ENCODE results near the gene RPRD1B.

The RPRD1B gene

DNA sequence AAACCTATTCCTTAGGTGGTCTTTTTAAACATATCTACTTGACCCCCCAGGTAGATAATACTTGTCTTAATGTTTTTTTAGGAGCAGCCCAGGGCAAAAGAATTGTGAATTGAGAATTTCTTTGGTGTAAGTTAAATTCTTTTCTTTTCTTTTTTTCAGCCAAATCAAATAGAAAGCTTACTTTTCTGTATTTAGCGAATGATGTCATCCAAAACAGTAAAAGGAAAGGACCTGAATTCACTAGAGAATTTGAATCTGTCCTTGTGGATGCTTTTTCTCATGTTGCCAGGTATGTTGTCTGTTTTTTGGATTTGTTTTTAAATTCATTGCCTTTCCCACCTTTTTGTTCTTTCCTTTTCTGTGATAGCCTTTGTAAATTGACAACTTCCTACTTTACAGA, 6.7 kb downstream of the RPRD1B start:
- no peak for DNase-seq

DNA sequence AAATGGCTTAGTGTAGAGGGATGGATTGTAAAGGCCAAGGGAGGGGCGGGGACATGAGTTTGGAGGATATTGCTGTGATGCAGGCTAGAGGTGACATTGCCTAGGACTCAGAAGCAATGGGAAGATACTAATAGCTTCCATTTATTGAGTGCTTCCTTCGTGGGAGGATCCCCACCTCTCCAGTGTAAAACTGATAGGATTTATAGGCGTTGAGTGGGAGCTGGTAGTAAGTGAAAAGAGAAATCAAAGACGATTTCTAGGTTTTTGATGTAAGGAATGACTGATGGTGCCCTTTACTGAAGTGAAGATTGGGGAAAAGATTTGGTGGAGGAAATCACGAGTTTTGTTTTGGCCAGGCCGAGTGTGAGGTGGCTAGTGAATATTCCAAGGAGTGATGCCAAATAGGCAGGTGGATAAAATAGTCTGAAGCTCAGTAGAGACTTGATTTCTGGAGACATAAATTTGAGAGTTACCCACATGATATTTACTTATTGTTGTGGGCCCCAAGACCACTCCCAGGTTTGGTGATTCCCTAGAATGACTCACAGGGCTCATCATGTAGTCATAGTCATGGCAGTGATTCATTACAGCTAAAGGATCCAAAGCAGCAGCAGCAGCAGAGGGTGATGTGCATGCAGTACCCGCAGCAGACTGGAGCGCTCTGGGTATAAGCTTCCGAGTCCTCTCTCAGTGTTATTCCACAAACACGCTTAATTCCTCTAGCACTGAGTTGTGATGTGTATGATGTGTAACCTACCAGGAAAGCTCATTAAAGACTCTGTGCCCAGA, 10.2 kb downstream of the RPRD1B start:
- DNase-seq, result no peak

GRCh38 chr20:38044685-38045084, 11.1 kb downstream of the RPRD1B start:
- DNase-seq, result no peak

GRCh38 chr20:38046572-38046971, 13.0 kb downstream of the RPRD1B start:
- no peak for DNase-seq

- DNase-seq, result no peak
These were observed 16.3 kb downstream of the RPRD1B start for GRCh38 chr20:38049800-38050199.

- DNase-seq, result no peak
These were observed 17.1 kb downstream of the RPRD1B start for GRCh38 chr20:38050686-38051085.

- no peak for DNase-seq
These were observed 19.3 kb downstream of the RPRD1B start for GRCh38 chr20:38052870-38053269.

- no peak for DNase-seq
These were observed 21.1 kb downstream of the RPRD1B start for GRCh38 chr20:38054647-38055046.

- DNase-seq, result no peak
These were observed 21.7 kb downstream of the RPRD1B start for GRCh38 chr20:38055294-38055693.

GRCh38 chr20:38055848-38056247, 22.3 kb downstream of the RPRD1B start:
- DNase-seq, result no peak

DNA sequence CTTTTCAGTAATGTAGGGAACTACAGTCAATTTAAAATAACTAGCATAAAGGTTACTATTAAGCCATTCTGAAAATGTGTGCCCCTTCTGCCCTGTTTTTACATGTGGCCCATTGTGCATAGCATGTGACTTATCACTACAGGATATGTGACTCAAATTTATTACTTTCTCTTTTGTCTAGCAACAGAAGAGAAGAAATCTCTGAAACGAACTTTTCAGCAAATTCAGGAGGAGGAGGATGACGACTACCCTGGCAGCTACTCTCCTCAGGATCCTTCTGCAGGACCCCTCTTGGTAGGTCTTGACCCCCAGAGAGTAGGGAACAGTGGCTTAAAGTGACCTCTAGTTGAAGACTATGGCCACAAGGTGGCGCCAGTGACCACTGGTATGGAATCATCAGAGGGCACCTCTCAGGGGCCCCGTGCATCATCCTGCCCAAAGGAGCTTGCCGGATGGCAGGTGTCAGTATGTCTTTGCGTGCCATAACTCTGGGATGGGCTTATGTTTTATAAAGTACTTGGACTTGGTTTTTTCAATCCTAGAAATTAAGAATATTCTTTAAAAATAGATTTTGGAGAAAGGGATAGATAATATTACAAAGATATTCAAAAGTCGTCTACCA, 23.9 kb downstream of the RPRD1B start:
- peak; percentile 22 for DNase-seq

DNA sequence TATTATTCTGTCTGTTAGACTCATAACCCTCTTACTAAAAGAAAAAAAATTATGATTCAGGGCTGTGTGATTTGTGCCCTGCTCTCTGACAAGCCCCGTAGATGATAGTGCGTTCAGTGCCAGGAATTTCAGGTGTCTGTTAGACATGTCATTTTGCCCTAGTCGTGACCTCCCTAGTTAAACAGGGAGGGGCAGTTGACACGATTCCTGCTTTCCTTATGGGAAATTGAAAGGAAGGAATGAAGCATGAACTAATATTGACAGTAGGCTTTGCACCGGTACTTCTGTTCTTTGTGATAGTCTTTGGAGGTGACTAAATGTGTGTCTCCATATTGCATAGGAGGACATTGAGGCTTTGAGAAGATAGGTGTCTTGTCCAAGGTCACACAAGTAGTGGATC, 26.3 kb downstream of the RPRD1B start:
- no peak for DNase-seq

- DNase-seq, result no peak
These were observed 27.0 kb downstream of the RPRD1B start for GRCh38 chr20:38060536-38060935.

DNA sequence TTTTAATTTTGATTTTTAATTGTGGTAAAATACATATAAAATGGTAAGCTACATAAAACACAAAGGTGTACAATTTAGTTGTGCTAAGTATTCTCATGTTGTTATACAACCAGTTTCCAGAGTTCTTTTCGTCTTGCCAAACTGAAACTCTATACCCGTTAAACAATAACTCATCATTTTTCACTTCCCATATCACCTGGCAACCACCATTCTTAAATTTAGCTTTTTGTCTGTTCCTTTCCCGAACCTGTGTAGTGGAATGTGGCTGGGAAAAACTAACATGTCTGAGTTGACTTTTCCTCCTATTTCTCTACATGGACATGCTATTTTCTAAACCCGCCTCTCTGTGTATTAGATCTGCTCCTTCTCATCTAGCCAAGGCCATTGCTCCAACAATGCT, 27.6 kb downstream of the RPRD1B start:
- DNase-seq, result no peak

GRCh38 chr20:38062890-38063289, 29.3 kb downstream of the RPRD1B start:
- DNase-seq, result no peak

GRCh38 chr20:38063911-38064530, 30.5 kb downstream of the RPRD1B start:
- no peak for DNase-seq

DNA sequence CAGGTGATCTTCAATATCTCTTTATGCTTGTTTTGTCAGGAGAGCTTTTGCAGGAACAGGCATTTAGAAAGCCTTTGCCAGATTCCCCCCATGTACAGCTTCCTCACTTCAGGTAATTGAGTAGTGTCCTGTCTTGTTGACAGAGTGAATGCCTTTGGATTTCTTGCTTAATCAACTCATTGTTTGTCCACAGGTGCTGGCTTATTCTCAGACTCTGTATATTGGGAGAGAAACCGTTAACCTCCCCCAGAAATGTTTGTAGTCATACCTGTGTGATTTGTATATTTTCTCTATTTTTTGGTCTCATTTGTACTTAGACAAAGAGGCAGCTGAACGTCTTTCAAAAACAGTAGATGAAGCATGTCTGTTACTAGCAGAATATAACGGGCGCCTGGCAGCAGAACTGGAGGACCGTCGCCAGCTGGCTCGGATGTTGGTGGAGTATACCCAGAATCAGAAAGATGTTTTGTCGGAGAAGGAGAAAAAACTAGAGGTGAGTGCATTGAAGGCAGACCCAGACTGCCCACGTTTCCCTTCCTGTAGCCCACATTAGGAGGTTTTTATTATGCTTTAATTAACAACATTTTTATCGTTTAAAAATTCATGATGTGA, 32.3 kb downstream of the RPRD1B start:
- peak; percentile 2 for DNase-seq

- DNase-seq, result no peak
These were observed 33.6 kb downstream of the RPRD1B start for GRCh38 chr20:38066969-38067716.

GRCh38 chr20:38067717-38068365, 34.3 kb downstream of the RPRD1B start:
- no peak for DNase-seq

DNA sequence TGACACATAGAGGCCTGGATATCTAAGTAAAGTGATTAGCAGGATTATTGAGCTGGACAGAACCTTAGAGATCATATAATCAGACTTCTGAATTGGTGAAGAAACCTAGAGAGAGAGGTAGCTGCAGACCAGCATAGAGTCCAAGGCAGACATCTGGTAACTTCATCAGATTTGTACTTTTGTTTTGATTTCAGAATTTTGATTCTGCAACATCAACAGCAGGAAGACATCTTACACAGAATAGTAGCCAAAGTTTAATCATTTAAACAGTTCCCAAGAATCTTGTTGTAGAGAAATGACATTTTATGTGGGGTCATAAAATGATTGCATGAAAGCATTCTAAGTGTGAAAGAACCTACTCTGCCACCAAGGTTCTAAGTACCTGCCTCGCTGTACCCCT, 39.4 kb downstream of the RPRD1B start:
- no peak for DNase-seq

DNA sequence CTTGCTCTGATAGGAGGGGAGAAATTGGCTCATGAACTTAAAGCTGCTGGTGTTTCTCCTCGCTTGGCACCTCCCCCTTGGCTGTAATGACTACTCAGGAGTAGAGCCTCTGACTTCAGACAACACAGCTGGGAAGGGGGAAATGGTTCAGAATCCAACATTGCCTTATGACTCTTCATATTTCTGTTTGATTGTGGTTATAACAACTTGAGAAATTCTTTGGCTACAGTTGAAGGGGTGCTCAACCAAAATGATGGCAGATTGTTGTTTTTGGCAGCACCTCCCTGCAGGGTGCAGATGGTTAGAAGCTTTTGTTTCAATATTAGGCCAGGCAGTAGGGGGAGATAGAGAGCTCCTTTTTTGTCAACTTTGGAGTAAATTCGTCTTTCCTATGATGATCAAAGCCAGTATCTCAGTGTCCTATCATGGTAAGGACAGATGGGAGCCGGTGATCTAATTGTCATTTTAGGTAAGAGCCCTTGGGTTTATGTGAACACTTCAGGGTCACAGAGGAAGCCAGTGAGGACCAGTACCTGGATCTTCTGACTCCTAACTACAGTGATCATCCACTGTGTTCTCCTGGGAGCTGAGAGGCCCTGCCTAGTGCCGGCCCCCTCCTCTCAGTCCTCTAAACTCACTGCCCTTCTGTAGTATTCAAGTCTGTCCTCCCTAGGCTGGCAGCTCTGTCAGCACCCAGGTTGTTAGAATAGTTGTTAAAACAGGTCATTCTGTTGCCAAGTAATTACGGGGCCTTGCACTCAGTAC, 39.9 kb downstream of the RPRD1B start:
- DNase-seq, result peak; percentile 30

All from NCI-H1694 treated with DMSO at 0.1 percent for 48 hours (cell line).